ENCODE results near the gene AMZ2. TPM values are rescaled to one million over a fixed set of nuclear protein-coding genes. Genes with fewer than 3 reads are reported as not detected.
"Not testable (repeated sequence)": the region's sequence is repeated elsewhere in the genome, so short reads cannot be mapped to it uniquely, and the experiment has no call there.

Gene AMZ2
- total RNA-seq, 1 donor from 2014 or later, result 58.2 TPM

GRCh38 chr17:68220786-68221185, 27.1 kb upstream of the AMZ2 start:
- DNase-seq, result not testable (repeated sequence)

DNA sequence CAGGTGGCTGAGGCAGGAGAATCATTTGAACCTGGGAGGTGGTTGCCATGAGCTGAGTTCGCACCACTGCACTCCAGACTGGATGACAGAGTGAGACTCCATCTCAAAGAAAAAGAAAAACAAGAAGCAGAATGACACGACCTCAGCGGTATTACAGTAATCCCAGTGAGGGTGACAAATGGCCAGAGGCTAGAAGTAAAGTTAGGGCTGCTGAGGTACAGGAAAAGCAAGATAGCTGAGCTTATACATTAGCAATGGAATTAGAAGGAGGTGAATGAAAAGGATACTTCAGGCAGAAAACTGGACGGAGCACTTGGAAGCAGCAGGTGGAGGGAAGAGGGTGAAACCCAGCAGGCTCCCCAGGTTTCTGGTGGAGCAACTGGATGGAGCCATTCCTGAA, 26.1 kb upstream of the AMZ2 start:
- no peak for DNase-seq

DNA sequence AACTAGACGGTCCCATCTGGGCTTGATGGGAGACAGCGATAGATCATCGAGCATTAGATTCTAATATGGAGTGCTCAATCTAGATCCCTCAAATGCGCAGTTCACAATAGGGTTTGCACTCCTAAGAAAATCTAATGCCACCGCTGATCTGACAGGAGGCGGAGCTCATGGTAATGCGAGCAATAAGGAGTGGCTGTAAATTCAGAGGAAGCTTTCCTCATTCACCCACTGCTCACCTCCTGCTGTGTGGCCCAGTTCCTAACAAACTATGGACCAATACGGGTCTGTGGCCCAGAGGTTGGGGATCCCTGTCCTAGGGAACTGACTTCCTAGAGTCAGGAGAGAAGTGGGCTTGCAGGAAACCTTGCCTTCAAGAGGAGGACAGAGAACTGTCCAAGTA, 25.2 kb upstream of the AMZ2 start:
- no peak for DNase-seq

DNA sequence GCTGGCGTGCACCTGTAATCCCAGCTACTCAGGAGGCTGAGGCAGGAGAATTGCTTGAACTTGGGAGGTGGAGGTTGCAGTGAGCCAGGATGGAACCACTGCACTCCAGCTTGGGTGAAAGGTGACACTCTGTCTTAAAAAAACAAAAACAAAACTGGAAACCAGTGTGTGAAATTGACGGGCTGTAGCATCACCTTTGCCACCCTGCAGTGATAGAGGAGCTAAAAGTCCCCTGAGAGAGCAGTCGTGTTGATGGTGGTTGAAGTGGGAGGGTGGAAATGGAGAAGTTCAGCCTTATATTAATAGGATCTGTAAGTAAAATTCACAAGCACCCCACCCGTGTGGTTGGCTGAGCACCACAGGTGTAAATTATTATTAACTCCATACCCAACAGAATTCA, 22.8 kb upstream of the AMZ2 start:
- not testable (repeated sequence) for DNase-seq

GRCh38 chr17:68228039-68228680, 19.7 kb upstream of the AMZ2 start:
- DNase-seq, result not testable (repeated sequence)

DNA sequence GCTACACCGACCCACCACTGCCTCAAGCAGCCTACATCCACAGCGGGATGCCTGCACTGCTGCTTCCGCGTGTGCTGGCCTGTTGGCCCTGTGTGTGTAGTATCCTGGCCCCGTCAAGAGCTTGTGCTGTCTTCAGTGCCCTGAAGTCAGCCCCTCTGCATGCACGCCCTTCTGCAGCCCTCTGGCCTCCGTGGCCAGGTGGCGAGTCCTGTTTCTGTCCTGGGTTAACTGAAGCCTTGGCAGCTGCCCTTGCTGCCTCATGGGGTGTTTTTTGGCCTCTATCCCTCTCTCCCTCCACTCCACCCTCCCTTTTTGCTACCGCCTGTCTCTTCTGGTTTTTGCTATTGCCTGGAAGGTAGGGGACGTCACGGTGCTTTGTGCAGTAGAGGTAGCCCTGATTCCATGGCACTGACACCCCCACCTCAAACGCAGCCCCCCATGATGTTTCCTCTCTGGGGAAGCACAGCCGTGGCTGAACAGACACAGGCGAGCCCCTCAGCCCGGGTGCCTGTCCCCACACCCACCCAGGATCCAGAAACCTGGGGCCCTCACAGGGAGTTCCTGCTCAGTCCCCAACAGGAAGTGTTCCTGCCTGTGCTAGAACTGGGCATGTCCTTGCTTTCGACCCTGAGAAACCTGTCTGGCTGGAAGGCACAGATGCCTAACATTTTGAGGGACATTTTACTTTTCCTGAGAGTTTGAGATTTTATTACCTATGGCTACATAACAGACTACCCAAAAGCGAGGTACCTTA, 18.8 kb upstream of the AMZ2 start:
- no peak for DNase-seq

GRCh38 chr17:68229619-68230018, 18.2 kb upstream of the AMZ2 start:
- no peak for DNase-seq

DNA sequence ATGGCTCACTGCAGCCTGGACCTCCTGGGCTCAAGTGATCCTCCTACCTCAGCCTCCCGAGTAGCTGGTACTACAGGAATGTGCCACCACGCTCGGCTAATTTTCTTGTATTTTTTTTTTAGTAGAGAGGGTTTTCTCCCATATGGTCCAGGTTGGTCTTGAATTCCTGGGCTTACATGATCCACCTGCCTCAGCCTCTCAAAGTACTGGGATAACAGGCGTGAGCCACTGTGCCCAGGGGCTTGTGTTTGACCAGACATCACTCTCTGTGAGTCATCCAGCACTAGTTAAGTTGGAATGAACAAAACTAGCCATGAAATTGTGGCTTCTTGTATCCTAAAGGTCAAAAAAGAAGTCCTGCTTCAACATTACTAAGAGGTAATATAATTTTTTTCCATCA, 16.7 kb upstream of the AMZ2 start:
- DNase-seq, result not testable (repeated sequence)

- no peak for DNase-seq
Observed at GRCh38 chr17:68231541-68231940, 16.3 kb upstream of the AMZ2 start.

DNA sequence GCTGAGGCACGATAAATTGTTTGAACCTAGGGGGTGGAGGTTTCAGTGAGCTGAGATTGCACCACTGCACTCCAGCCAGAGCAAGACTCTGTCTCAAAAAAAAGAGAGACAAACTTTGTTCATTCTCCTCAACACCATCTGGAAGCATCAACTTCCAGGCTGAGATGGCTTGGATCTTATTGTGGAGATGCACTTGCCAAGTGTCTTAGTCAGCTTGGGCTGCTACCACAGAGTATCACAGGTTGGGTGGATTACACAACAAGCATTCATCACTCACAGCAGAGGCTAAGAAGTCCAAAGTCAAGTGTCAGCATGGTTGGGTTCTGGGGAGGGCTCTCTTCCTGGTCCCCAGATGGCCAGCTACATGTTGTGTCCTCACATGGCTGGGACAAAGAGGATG, 15.1 kb upstream of the AMZ2 start:
- not testable (repeated sequence) for DNase-seq

GRCh38 chr17:68234726-68235335, 13.0 kb upstream of the AMZ2 start:
- peak; percentile 15 for DNase-seq

DNA sequence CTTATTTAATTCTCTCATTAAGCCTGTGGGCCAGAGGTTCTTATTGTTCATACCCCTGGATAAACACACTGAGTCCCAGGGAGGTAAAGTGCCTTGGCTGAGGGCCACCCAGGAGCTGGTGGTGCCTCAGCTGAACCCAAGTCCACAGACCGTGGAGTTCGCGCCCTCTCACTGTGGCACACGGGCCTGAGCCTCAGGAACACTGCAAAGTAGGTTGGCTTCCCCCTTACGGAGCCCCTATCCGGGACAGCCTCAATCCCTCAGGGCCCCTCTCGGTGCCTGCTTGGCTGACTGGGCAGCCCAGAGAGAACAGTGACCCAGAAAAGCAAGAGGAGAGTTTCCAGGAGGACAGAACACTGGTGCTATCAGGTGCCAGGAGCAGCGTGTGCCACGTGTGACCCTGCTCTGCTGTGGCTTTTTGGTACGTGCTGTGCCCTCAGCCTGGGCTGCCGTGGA, 12.5 kb upstream of the AMZ2 start:
- DNase-seq, result peak; percentile 20

GRCh38 chr17:68237369-68238163, 10.3 kb upstream of the AMZ2 start:
- DNase-seq, result not testable (repeated sequence)

GRCh38 chr17:68238164-68238870, 9.5 kb upstream of the AMZ2 start:
- no peak for DNase-seq

GRCh38 chr17:68238871-68239253, 9.0 kb upstream of the AMZ2 start:
- no peak for DNase-seq

- DNase-seq, result no peak
Observed at GRCh38 chr17:68239632-68240366, 8.0 kb upstream of the AMZ2 start.

DNA sequence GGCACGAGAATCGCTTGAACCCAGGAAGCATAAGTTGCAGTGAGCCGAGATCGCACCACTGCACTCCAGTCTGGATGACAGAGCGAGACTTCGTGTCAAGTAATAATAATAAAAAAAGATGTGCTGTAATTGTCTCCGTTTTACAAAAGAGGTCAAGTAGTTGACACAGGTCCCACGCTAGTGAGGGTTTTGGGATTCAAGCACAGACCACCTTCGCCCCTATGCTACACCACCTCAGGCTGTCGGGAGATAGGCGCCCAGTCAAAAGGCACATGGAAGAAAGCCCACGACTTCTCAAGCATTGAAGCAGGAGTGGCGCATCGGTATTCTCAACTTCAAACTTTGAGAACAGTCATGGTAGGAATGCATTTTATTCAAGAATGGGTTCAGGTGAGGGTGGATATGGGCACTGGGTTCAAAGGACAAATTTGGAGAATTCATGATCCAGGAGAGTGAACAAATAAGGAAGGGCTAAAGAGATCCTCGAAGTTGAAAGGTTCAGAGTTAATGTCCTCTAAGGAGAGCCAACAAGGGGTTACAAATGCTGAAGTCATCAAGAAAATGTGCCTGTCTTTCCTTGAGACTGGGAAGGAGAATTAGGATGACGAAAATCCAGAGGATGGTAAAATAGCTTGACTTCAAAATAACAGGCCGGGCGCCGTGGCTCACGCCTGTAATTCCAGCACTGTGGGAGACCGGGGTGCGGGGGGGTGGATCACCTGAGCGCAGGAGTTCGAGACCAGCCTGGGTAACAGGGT, 1.4 kb upstream of the AMZ2 start:
- DNase-seq, result no peak

- DNase-seq, result peak; percentile 80
Observed at GRCh38 chr17:68248199-68248825, 469 bp downstream of the AMZ2 start.

DNA sequence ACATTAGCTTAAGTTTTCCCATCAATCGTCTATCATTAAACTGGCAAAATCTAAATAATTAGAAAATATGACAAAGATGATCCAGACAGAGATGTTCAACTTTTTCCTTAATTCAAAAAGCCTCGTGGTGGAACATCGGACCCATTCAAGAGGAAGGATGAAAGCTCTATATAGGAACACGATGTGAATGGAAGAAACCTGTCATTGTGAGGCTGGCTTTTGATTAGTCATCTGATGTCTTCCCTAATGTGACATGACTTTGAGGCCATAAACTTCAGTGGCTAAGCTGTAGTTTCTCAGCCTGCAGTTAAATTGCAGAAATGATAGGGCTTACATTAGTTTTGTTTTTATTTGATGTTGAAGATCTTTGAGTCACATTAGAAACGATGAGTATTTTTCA, 1.0 kb downstream of the AMZ2 start:
- DNase-seq, result no peak

DNA sequence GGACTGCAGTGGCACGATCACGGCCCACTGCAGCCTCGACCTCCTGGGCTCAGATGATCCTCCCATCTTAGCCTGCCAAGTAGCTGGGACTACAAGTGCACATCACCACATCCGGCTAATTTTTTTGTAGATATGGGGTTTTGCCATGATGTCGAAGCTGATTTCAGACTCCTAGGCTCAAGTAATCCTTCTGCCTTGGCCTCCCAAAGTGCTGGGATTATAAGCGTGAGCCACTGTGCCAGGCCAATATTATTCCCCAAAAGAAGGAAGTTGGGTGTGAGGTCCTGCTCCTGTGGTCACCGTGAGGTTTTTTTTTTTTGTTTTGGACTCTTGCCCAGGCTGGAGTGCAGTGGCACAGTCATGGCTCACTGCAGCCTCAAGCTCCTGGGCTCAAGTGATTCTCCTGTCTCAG, 1.5 kb downstream of the AMZ2 start:
- no peak for DNase-seq

Measured in occipital lobe (tissue), 2 donors.